MM.1S (cell line): Measurements from ENCODE around the gene SLFN12L.
"Not testable (repeated sequence)": the region's sequence is repeated elsewhere in the genome, so short reads cannot be mapped to it uniquely, and the experiment has no call there.

Experiments
- DNase-seq: peaks from one replicate; pipeline ENCODE4 v3.0.0-alpha.2; 2015
- H2AFZ ChIP-seq: fragments of 300-600 bp; sonication (generic); 2 replicates; pipeline ENCODE4 v1.6.0; 2016; ENCODE audit warnings: antibody characterized with exemption, low read length
- H3F3A ChIP-seq: fragments of 300-600 bp; sonication (generic); 2 replicates; pipeline ENCODE4 v1.6.1; 2016; ENCODE audit warnings: mild to moderate bottlenecking, antibody characterized with exemption, low read length, moderate library complexity, mixed read lengths; ENCODE audit not compliant: insufficient read depth
- H3K27ac ChIP-seq: fragments of 300-600 bp; sonication (generic); 2 replicates; pipeline ENCODE4 v1.5.1; 2016; ENCODE audit warnings: mild to moderate bottlenecking, low read length
- H3K27me3 ChIP-seq: fragments of 300-600 bp; sonication (generic); replicated peaks from 2 replicates; pipeline ENCODE4 v1.6.0; 2016; ENCODE audit warnings: low read length; ENCODE audit not compliant: insufficient read depth
- H3K36me3 ChIP-seq: fragments of 300-600 bp; sonication (generic); replicated peaks from 2 replicates; pipeline ENCODE4 v1.6.1; 2016; ENCODE audit warnings: mild to moderate bottlenecking, low read length, mixed read lengths; ENCODE audit not compliant: insufficient read depth
- H3K4me1 ChIP-seq: fragments of 300-600 bp; sonication (generic); 2 replicates; pipeline ENCODE4 v1.6.1; 2016; ENCODE audit warnings: low read length, mixed read lengths
- H3K4me2 ChIP-seq: fragments of 300-600 bp; sonication (generic); 2 replicates; pipeline ENCODE4 v1.6.0; 2016; ENCODE audit warnings: low read depth, low read length
- H3K4me3 ChIP-seq: fragments of 300-600 bp; sonication (generic); 2 replicates; pipeline ENCODE4 v1.5.1; 2016; ENCODE audit warnings: low read length, mixed read lengths
- H3K79me2 ChIP-seq: fragments of 300-600 bp; sonication (generic); 2 replicates; pipeline ENCODE4 v1.6.1; 2016; ENCODE audit warnings: mixed run types, low read length, mixed read lengths
- H3K9ac ChIP-seq: fragments of 300-600 bp; sonication (generic); 2 replicates; pipeline ENCODE4 v1.6.1; 2016; ENCODE audit warnings: low read length, mixed read lengths
- H3K9me2 ChIP-seq: fragments of 300-600 bp; sonication (generic); replicated peaks from 2 replicates; pipeline ENCODE4 v1.6.1; 2016; ENCODE audit warnings: mild to moderate bottlenecking, low read length, mixed read lengths; ENCODE audit not compliant: insufficient read depth
- H3K9me3 ChIP-seq: fragments of 300-600 bp; sonication (generic); replicated peaks from 2 replicates; pipeline ENCODE4 v1.6.1; 2016; ENCODE audit warnings: mild to moderate bottlenecking, low read length, mixed read lengths; ENCODE audit not compliant: insufficient read depth
- H4K20me1 ChIP-seq: fragments of 300-600 bp; sonication (generic); 2 replicates; pipeline ENCODE4 v1.6.1; 2016; ENCODE audit warnings: mild to moderate bottlenecking, low read length, moderate library complexity, mixed read lengths; ENCODE audit not compliant: insufficient read depth
- EZH2 ChIP-seq: fragments of 300-600 bp; sonication (generic); optimal IDR thresholded peaks from 2 replicates; pipeline ENCODE3; 2017; ENCODE audit warnings: low read depth, mild to moderate bottlenecking, antibody characterized with exemption, low read length, mixed read lengths
- EZH2phosphoT487 ChIP-seq: fragments of 300-600 bp; sonication (generic); IDR thresholded peaks from 2 replicates; pipeline ENCODE4 v1.6.1; 2018; ENCODE audit warnings: antibody characterized with exemption, low read length
- TF ChIP-seq, protein P1 (sequence below): fragments of 300-600 bp; sonication (generic); IDR thresholded peaks from 2 replicates; pipeline ENCODE4 v1.5.1; 2016; ENCODE audit warnings: antibody characterized with exemption, low read length, mixed read lengths

The SLFN12L gene

DNA sequence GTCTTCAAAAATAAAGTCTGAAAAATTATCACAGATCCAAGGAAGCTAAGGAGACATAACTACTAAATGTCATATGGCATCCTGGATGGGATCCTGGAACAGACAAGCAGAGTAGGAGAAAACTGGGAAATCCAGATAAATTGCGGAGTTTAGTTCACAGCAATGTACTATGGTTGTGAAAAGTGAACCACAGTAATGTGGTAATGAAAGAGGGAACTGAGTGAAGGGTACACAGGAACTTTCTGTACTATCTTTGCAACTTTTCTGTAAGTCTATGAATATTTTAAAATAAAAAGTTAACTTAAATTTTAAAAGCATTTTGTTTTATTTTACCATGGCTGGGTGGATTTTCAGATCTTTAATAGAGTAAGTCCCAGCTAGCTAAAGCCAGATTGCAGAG is 16.3 kb downstream of the SLFN12L start:
- H3K79me2 ChIP-seq = no peaks in the 10 kb centered on the region
- H3K27ac ChIP-seq = no peak overlapping the region
- H3K9ac ChIP-seq = no peak overlapping the region
- no peaks in the 10 kb centered on the region for H3K4me1 ChIP-seq
- H3K9me2 ChIP-seq = no peaks in the 10 kb centered on the region
- no peaks in the 10 kb centered on the region for H4K20me1 ChIP-seq
- DNase-seq = no peak
- no peaks in the 10 kb centered on the region for H3K9me3 ChIP-seq
- no peak overlapping the region for H2AFZ ChIP-seq
- H3K4me2 ChIP-seq = no peak overlapping the region
- TF ChIP-seq, protein P1, sequence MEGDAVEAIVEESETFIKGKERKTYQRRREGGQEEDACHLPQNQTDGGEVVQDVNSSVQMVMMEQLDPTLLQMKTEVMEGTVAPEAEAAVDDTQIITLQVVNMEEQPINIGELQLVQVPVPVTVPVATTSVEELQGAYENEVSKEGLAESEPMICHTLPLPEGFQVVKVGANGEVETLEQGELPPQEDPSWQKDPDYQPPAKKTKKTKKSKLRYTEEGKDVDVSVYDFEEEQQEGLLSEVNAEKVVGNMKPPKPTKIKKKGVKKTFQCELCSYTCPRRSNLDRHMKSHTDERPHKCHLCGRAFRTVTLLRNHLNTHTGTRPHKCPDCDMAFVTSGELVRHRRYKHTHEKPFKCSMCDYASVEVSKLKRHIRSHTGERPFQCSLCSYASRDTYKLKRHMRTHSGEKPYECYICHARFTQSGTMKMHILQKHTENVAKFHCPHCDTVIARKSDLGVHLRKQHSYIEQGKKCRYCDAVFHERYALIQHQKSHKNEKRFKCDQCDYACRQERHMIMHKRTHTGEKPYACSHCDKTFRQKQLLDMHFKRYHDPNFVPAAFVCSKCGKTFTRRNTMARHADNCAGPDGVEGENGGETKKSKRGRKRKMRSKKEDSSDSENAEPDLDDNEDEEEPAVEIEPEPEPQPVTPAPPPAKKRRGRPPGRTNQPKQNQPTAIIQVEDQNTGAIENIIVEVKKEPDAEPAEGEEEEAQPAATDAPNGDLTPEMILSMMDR = no peak
- TF ChIP-seq EZH2 = no peak
- no peak for TF ChIP-seq EZH2phosphoT487
- H3K4me3 ChIP-seq = no peak overlapping the region
- no peaks in the 10 kb centered on the region for H3K36me3 ChIP-seq
- no peaks in the 10 kb centered on the region for H3F3A ChIP-seq
- no peaks in the 10 kb centered on the region for H3K27me3 ChIP-seq

DNA sequence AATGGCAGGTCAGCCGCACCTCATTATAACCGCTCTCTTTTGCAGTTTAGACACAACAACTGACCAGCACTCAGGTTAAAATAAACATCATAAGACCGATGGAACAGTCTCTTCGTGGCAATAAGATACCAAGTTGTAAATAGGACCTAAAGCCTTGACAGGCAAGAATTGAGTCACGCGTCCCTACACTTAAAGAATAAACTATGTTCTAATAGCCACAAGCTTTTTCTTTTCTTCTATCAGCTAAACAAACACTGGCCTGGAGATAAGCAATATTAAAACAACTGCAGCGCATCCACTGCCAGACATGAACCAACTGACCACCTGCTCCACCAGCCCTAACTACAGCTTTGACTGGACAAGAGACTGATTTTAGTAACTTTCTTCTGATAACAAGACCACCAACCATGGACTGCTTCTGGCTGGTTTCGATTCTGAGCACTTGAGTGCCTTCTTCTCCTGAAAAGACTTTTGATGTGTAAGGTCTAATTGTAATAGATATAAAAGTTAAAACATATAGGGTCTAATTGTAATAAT is 17.5 kb downstream of the SLFN12L start:
- H2AFZ ChIP-seq = no peak overlapping the region
- H3K4me1 ChIP-seq = no peaks in the 10 kb centered on the region
- no peaks in the 10 kb centered on the region for H3K27me3 ChIP-seq
- H3K9ac ChIP-seq = no peak overlapping the region
- no peaks in the 10 kb centered on the region for H4K20me1 ChIP-seq
- no peaks in the 10 kb centered on the region for H3F3A ChIP-seq
- no peaks in the 10 kb centered on the region for H3K79me2 ChIP-seq
- H3K4me2 ChIP-seq = no peak overlapping the region
- H3K36me3 ChIP-seq = no peaks in the 10 kb centered on the region
- H3K27ac ChIP-seq = no peak overlapping the region
- H3K4me3 ChIP-seq = no peak overlapping the region
- no peaks in the 10 kb centered on the region for H3K9me2 ChIP-seq
- TF ChIP-seq, protein P1 = no peak
- no peak for TF ChIP-seq EZH2
- TF ChIP-seq EZH2phosphoT487 = no peak
- H3K9me3 ChIP-seq = no peaks in the 10 kb centered on the region
- no peak for DNase-seq

DNA sequence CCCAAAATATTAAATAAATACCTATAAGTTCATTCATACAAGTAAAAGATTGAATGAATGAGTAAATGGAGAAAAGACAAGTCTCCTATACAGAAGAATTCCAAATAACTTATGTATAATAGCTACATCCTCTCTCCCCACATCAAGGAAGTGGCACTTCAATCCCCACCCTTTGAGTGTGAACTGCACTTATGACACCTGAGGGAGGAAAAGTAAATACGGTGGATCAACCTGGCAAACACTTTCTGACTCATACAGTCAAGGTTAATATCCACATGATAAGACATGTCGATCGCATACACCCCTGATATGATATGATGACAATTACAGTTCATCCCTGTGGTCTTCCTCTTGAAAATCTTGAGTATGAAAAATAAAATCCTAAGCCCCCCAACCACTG is 18.0 kb downstream of the SLFN12L start:
- Histone ChIP-seq H3K36me3 (no peaks in the 10 kb centered on the region), H3K9ac (no peak overlapping the region), H3K79me2 (no peaks in the 10 kb centered on the region), H2AFZ (no peak overlapping the region), H3K4me2 (no peak overlapping the region), H3K4me3 (no peak overlapping the region), H3F3A (no peaks in the 10 kb centered on the region), H3K27me3 (no peaks in the 10 kb centered on the region), H3K9me3 (no peaks in the 10 kb centered on the region), H3K4me1 (no peaks in the 10 kb centered on the region), H3K27ac (no peak overlapping the region), H4K20me1 (no peaks in the 10 kb centered on the region), H3K9me2 (no peaks in the 10 kb centered on the region)
- TF ChIP-seq, protein P1 = no peak
- TF ChIP-seq EZH2phosphoT487 (no peak), EZH2 (no peak)
- no peak for DNase-seq

DNA sequence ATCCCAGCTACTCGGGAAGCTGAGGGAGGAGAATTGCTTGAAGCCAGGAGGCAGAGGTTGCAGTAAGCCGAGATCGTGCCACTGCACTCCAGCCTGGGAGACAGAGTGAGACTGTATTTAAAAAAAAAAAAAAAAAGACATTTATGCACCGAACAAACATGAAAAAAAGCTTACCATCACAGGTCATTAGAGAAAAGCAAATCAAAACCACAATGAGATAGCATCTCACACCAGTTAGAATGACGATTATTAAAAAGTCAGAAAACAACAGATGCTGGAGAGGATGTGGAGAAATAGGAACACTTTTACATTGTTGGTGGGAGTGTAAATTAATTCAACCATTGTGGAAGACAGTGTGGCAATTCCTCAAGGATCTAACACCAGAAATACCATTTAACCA is 19.0 kb downstream of the SLFN12L start:
- H4K20me1 ChIP-seq, H3K9me3 ChIP-seq, H3K9me2 ChIP-seq, H3K9ac ChIP-seq, H3K79me2 ChIP-seq, H3K27ac ChIP-seq, H3K4me1 ChIP-seq, H3F3A ChIP-seq, H2AFZ ChIP-seq, DNase-seq, H3K4me2 ChIP-seq, H3K4me3 ChIP-seq, H3K36me3 ChIP-seq, H3K27me3 ChIP-seq: not testable (repeated sequence)
